ENCODE results near the gene JUND.

Gene JUND

GRCh38 chr19:18292462-18292809, 11.0 kb upstream of the JUND start:
- H3F3A ChIP-seq (ENCODE audit: low read depth), result peaks cover 4% of the 10 kb centered on the region; the same call in 1 of the 2 replicates
- no peaks in the 10 kb centered on the region for H4K20me1 ChIP-seq (ENCODE audit: insufficient read depth, low read length, poor library complexity, severe bottlenecking)
- H3K27me3 ChIP-seq (ENCODE audit: insufficient read depth, low read length, poor library complexity, severe bottlenecking), result no peaks in the 10 kb centered on the region
- peak overlapping the region; percentile 90 for H3K4me3 ChIP-seq (ENCODE audit: low read length, poor library complexity, severe bottlenecking)
- H3K36me3 ChIP-seq (ENCODE audit: insufficient read depth, low read length), result no peaks in the 10 kb centered on the region
- TF ChIP-seq EZH2phosphoT487 (IDR thresholded peaks at IDR 0.05; ENCODE audit: borderline replicate concordance) (no peak), CTCF (conservative IDR thresholded peaks at IDR 0.05; ENCODE audit: low read length) (no peak)
- peaks cover 3% of the 10 kb centered on the region; the same call in 1 of the 2 replicates for H3K79me2 ChIP-seq (ENCODE audit: insufficient read depth, low read length)
- peak overlapping the region; percentile 84 for H3K4me2 ChIP-seq (ENCODE audit: low read depth, low read length, poor library complexity, severe bottlenecking)
- peak overlapping the region; percentile 95 for H3K9ac ChIP-seq (ENCODE audit: low read depth, low read length, poor library complexity, severe bottlenecking)
- no peaks in the 10 kb centered on the region for H3K9me3 ChIP-seq (ENCODE audit: insufficient read depth, low read depth, low read length)
- peaks cover 35% of the 10 kb centered on the region for H3K4me1 ChIP-seq (ENCODE audit: insufficient read depth, low read length, poor library complexity, severe bottlenecking)
- H3K9me2 ChIP-seq (replicated peaks; ENCODE audit: low read depth, low read length), result no peaks in the 10 kb centered on the region
- H2AFZ ChIP-seq (ENCODE audit: low read length), result peak overlapping the region; percentile 81; the same call in 1 of the 2 replicates

- peak overlapping the region; percentile 81 for H2AFZ ChIP-seq (ENCODE audit: low read length)
- peaks cover 3% of the 10 kb centered on the region; the same call in 1 of the 2 replicates for H3K79me2 ChIP-seq (ENCODE audit: insufficient read depth, low read length)
- no peaks in the 10 kb centered on the region for H3K9me2 ChIP-seq (replicated peaks; ENCODE audit: low read depth, low read length)
- peaks cover 35% of the 10 kb centered on the region for H3K4me1 ChIP-seq (ENCODE audit: insufficient read depth, low read length, poor library complexity, severe bottlenecking)
- H3K9ac ChIP-seq (ENCODE audit: low read depth, low read length, poor library complexity, severe bottlenecking), result peak overlapping the region; percentile 95
- peak overlapping the region; percentile 90 for H3K4me3 ChIP-seq (ENCODE audit: low read length, poor library complexity, severe bottlenecking)
- H3K9me3 ChIP-seq (ENCODE audit: insufficient read depth, low read depth, low read length), result no peaks in the 10 kb centered on the region
- TF ChIP-seq EZH2phosphoT487 (IDR thresholded peaks at IDR 0.05; ENCODE audit: borderline replicate concordance), result no peak
- H3K4me2 ChIP-seq (ENCODE audit: low read depth, low read length, poor library complexity, severe bottlenecking), result peak overlapping the region; percentile 84
- H4K20me1 ChIP-seq (ENCODE audit: insufficient read depth, low read length, poor library complexity, severe bottlenecking), result no peaks in the 10 kb centered on the region
- no peaks in the 10 kb centered on the region for H3K27me3 ChIP-seq (ENCODE audit: insufficient read depth, low read length, poor library complexity, severe bottlenecking)
- no peaks in the 10 kb centered on the region for H3K36me3 ChIP-seq (ENCODE audit: insufficient read depth, low read length)
- peaks cover 4% of the 10 kb centered on the region; the same call in 1 of the 2 replicates for H3F3A ChIP-seq (ENCODE audit: low read depth)
These were observed 10.4 kb upstream of the JUND start for GRCh38 chr19:18291590-18292461.

GRCh38 chr19:18291019-18291524, 9.7 kb upstream of the JUND start:
- no peak overlapping the region for H2AFZ ChIP-seq (ENCODE audit: low read length)
- H3K9ac ChIP-seq (ENCODE audit: low read depth, low read length, poor library complexity, severe bottlenecking), result peak overlapping the region; percentile 95
- H4K20me1 ChIP-seq (ENCODE audit: insufficient read depth, low read length, poor library complexity, severe bottlenecking), result no peaks in the 10 kb centered on the region
- H3K4me3 ChIP-seq (ENCODE audit: low read length, poor library complexity, severe bottlenecking), result peak overlapping the region; percentile 90
- no peaks in the 10 kb centered on the region for H3K9me3 ChIP-seq (ENCODE audit: insufficient read depth, low read depth, low read length)
- peaks cover 4% of the 10 kb centered on the region; the same call in 1 of the 2 replicates for H3F3A ChIP-seq (ENCODE audit: low read depth)
- H3K27me3 ChIP-seq (ENCODE audit: insufficient read depth, low read length, poor library complexity, severe bottlenecking), result no peaks in the 10 kb centered on the region
- peak overlapping the region; percentile 84 for H3K4me2 ChIP-seq (ENCODE audit: low read depth, low read length, poor library complexity, severe bottlenecking)
- no peaks in the 10 kb centered on the region for H3K9me2 ChIP-seq (replicated peaks; ENCODE audit: low read depth, low read length)
- peaks cover 35% of the 10 kb centered on the region for H3K4me1 ChIP-seq (ENCODE audit: insufficient read depth, low read length, poor library complexity, severe bottlenecking)
- peaks cover 3% of the 10 kb centered on the region; the same call in 1 of the 2 replicates for H3K79me2 ChIP-seq (ENCODE audit: insufficient read depth, low read length)
- TF ChIP-seq CTCF (conservative IDR thresholded peaks at IDR 0.05; ENCODE audit: low read length), result no peak
- TF ChIP-seq EZH2phosphoT487 (IDR thresholded peaks at IDR 0.05; ENCODE audit: borderline replicate concordance), result no peak
- H3K36me3 ChIP-seq (ENCODE audit: insufficient read depth, low read length), result no peaks in the 10 kb centered on the region

All from Loucy (cell line).